Measurements from ENCODE around the gene FGF18. TPM values are rescaled to one million over a fixed set of nuclear protein-coding genes. Genes with fewer than 3 reads are reported as not detected.
A peak's percentile ranks its signal among the peaks of the same experiment; 100 is the strongest.

The FGF18 gene
- total and polyA plus RNA-seq, 2 donors (not counting 3 experiments of a cell fraction or from before 2014, with no cell fraction given), result 0.04 to 0.27 TPM

DNA sequence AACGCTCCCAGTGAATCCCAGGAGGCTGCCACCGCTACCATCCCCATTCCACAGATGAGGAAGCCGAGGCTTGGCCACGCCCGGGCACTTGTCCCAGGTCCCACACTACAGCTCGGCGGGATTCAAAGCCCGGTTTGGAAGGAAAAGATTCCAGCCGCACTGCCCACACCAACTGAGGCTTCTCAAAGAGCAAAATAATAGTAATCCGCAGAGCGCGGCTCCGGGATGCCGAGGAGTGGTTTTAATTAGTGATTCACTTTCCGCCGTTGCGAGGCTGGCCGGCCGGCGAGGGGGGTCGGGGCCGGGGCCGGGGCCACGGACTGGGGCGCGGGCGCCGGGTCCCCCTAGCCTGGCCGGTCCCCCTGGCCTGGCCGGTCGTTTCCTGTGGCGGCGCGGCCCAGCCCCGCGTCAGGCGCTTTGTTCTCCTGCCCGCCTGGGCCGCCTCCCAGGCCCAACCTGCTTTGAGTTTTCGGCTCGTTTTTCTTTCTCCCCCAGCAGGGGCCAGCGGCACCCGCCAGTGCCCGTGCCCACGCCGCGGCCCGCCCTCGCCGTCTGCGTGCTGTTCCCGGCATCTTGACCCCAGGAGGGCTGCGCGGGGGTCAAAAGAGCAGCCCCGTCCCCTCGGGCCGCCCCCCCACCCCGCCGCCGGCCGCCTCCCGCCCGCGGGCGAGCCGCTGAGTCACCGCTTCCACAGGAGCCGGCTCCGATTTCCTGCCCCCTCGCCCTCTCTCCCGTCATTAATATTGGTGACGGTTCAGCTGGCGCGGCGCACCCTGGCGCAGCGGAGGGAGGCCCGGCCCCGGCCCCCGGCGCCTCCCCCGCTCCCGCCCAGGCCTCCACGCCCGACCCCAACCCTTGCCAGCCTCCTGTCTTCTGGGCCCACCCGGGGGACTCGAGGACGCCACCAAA lies 31.2 kb downstream of the FGF18 start:
- FAIRE-seq (peak; percentile 72), DNase-seq (ENCODE audit: low read depth, low spot score) (peak; percentile 70)
- H4K20me1 ChIP-seq (replicated peaks; ENCODE audit: control insufficient read depth, extremely low read depth, insufficient read depth, low read length), result no peaks in the 10 kb centered on the region
- H3K4me3 ChIP-seq (replicated peaks in 1 of 3; ENCODE audit: insufficient read depth in 1 of 3, low read depth in 1 of 3, low read length in 3 of 3), result peak overlapping the region in 2 of 3 experiments; percentile 17 to 23
- H3K4me1 ChIP-seq (ENCODE audit: control insufficient read depth, extremely low read depth, insufficient read depth, low read length), result peaks cover 15% of the 10 kb centered on the region
- TF ChIP-seq POLR2A (IDR thresholded peaks at IDR 0.05; ENCODE audit: low read depth, low read length) (peak; percentile 32), POLR2AphosphoS5 (IDR thresholded peaks at IDR 0.05; ENCODE audit: insufficient read depth, low read depth, low read length) (peak; percentile 42), FOS (IDR thresholded peaks at IDR 0.05; ENCODE audit: borderline replicate concordance, insufficient read depth, low read length) (peak; percentile 25), JUN (IDR thresholded peaks at IDR 0.05; ENCODE audit: borderline replicate concordance, insufficient read depth, insufficient read length, low read depth) (no peak)
- no peaks in the 10 kb centered on the region for H3K79me2 ChIP-seq (ENCODE audit: control insufficient read depth, insufficient read depth, low read length)
- H3K36me3 ChIP-seq (ENCODE audit: control insufficient read depth in 2 of 2, extremely low read depth in 1 of 2, insufficient read depth in 2 of 2, low read length in 2 of 2), result no peaks in the 10 kb centered on the region
- H3K9me3 ChIP-seq (replicated peaks; ENCODE audit: control insufficient read depth, insufficient read depth, low read length), result no peaks in the 10 kb centered on the region
- BruUV-seq (replicated peaks), result TSS peak; percentile 62
- intact Hi-C loops (cut with micrococcal nuclease) (loop anchor here (1.0 kb wide), 3 partner anchors 29 to 180 kb away; partner anchors contain the start of gene NPM1), dilution Hi-C loops (cut with MboI; ENCODE audit: extremely low pct_ligation_motif_present, low sequenced_read_pairs) (no loop called here)
- H3K27ac ChIP-seq (ENCODE audit: insufficient read depth, low read depth, low read length), result peak overlapping the region; percentile 95
- CTCF ChIA-PET, result interaction anchor here (0.6 to 2.0 kb wide), 4 partner anchors 20 to 461 kb away, joined by 3 to 5 read pairs (median 4); partner anchors contain the start of gene FGF18
- H3K4me2 ChIP-seq (ENCODE audit: insufficient read depth, low read length), result peak overlapping the region; percentile 69
- peak overlapping the region; percentile 88 for H3K9ac ChIP-seq (replicated peaks; ENCODE audit: extremely low read depth, insufficient read depth, low read length)
- peak overlapping the region; percentile 85 for H2AFZ ChIP-seq (ENCODE audit: low read depth, low read length)
- no peaks in the 10 kb centered on the region for H3K9me1 ChIP-seq (replicated peaks; ENCODE audit: control insufficient read depth, extremely low read depth, insufficient read depth, low read length)
- peaks cover 0 to 2% of the 10 kb centered on the region in 2 experiments for H3K27me3 ChIP-seq (ENCODE audit: control insufficient read depth in 2 of 2, insufficient read depth in 2 of 2, low read length in 2 of 2)
- POLR2A ChIA-PET, result no interaction called here

DNA sequence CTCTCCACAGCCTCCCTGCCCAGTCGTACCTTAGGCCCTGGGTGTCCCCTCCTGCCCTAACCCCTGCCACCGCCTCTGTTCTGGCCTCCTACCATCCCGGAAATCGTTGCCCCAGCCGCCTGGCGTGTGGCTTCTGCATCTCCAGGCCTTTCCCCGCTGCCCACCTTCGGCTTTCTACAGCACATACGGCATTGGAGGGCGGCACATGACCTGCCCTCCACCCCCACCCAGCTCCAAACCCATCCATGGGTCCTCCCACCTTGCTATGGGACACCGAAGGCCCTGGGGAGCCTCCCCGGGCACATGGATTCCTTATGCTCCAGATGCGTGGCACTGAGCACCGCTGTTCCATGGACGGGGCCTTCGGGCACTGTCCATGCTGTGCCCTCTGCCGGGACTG lies 32.0 kb downstream of the FGF18 start:
- no TSS peak for BruUV-seq (replicated peaks)
- peaks cover 0 to 2% of the 10 kb centered on the region in 2 experiments for H3K27me3 ChIP-seq (ENCODE audit: control insufficient read depth in 2 of 2, insufficient read depth in 2 of 2, low read length in 2 of 2)
- FAIRE-seq, result no peak
- dilution Hi-C loops (cut with MboI; ENCODE audit: extremely low pct_ligation_motif_present, low sequenced_read_pairs), result no loop called here
- no peaks in the 10 kb centered on the region for H3K36me3 ChIP-seq (ENCODE audit: control insufficient read depth in 2 of 2, extremely low read depth in 1 of 2, insufficient read depth in 2 of 2, low read length in 2 of 2)
- no peak for DNase-seq (ENCODE audit: low read depth, low spot score)
- H3K9me1 ChIP-seq (replicated peaks; ENCODE audit: control insufficient read depth, extremely low read depth, insufficient read depth, low read length), result no peaks in the 10 kb centered on the region
- no peaks in the 10 kb centered on the region for H4K20me1 ChIP-seq (replicated peaks; ENCODE audit: control insufficient read depth, extremely low read depth, insufficient read depth, low read length)
- no peak overlapping the region for H3K4me2 ChIP-seq (ENCODE audit: insufficient read depth, low read length)
- no peak overlapping the region for H3K4me3 ChIP-seq (replicated peaks in 1 of 3; ENCODE audit: insufficient read depth in 1 of 3, low read depth in 1 of 3, low read length in 3 of 3)
- H3K79me2 ChIP-seq (ENCODE audit: control insufficient read depth, insufficient read depth, low read length), result no peaks in the 10 kb centered on the region
- H3K9me3 ChIP-seq (replicated peaks; ENCODE audit: control insufficient read depth, insufficient read depth, low read length), result no peaks in the 10 kb centered on the region
- no peak for TF ChIP-seq POLR2A (IDR thresholded peaks at IDR 0.05; ENCODE audit: low read depth, low read length)
- no peak for TF ChIP-seq FOS (IDR thresholded peaks at IDR 0.05; ENCODE audit: borderline replicate concordance, insufficient read depth, low read length)
- no peak for TF ChIP-seq POLR2AphosphoS5 (IDR thresholded peaks at IDR 0.05; ENCODE audit: insufficient read depth, low read depth, low read length)
- no peak for TF ChIP-seq JUN (IDR thresholded peaks at IDR 0.05; ENCODE audit: borderline replicate concordance, insufficient read depth, insufficient read length, low read depth)
- TF ChIP-seq, protein P1, sequence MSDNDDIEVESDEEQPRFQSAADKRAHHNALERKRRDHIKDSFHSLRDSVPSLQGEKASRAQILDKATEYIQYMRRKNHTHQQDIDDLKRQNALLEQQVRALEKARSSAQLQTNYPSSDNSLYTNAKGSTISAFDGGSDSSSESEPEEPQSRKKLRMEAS (IDR thresholded peaks at IDR 0.05; ENCODE audit: insufficient read depth, insufficient read length), result no peak
- no peak for TF ChIP-seq GATA2 (IDR thresholded peaks at IDR 0.05; ENCODE audit: insufficient read depth, insufficient read length, low read depth, low read length)
- ChIA-PET CTCF (interaction anchor here (0.6 kb wide), 1 partner anchor 74 kb away, joined by 4 read pairs; no protein-coding TSS in a partner anchor), POLR2A (no interaction called here)
- intact Hi-C loops (cut with micrococcal nuclease), result loop anchor here (1.0 kb wide), 1 partner anchor 179 kb away; no protein-coding TSS in a partner anchor
- H3K27ac ChIP-seq (ENCODE audit: insufficient read depth, low read depth, low read length), result peak overlapping the region; percentile 95
- peak overlapping the region; percentile 45 for H3K9ac ChIP-seq (replicated peaks; ENCODE audit: extremely low read depth, insufficient read depth, low read length)
- H3K4me1 ChIP-seq (ENCODE audit: control insufficient read depth, extremely low read depth, insufficient read depth, low read length), result peaks cover 15% of the 10 kb centered on the region
- peak overlapping the region; percentile 85 for H2AFZ ChIP-seq (ENCODE audit: low read depth, low read length)

All from endothelial cell of umbilical vein (primary cell).